HG02840 (cell line): ENCODE data around the gene FLT3LG.
"Not testable (repeated sequence)": the region's sequence is repeated elsewhere in the genome, so short reads cannot be mapped to it uniquely, and the experiment has no call there.

Experiments
- ATAC-seq: cut with Tn5 transposase; IDR thresholded peaks from one replicate; pipeline ENCODE4 v1.9.1; 2021; ENCODE audit warnings: mild to moderate bottlenecking, moderate library complexity, moderate number of reproducible peaks; ENCODE audit not compliant: unreplicated experiment, low FRiP score

The FLT3LG gene

GRCh38 chr19:49461130-49461529 is 12.9 kb upstream of the FLT3LG start:
- not testable (repeated sequence) for ATAC-seq

GRCh38 chr19:49461656-49462055 is 12.4 kb upstream of the FLT3LG start:
- ATAC-seq, result no peak

GRCh38 chr19:49462492-49462891 is 11.5 kb upstream of the FLT3LG start:
- no peak for ATAC-seq

GRCh38 chr19:49463960-49464740 is 9.9 kb upstream of the FLT3LG start:
- ATAC-seq, result no peak

GRCh38 chr19:49465371-49465770 is 8.6 kb upstream of the FLT3LG start:
- ATAC-seq, result no peak

GRCh38 chr19:49468199-49468598 is 5.8 kb upstream of the FLT3LG start:
- no peak for ATAC-seq

GRCh38 chr19:49468746-49469447 is 5.1 kb upstream of the FLT3LG start:
- peak; percentile 64 for ATAC-seq

GRCh38 chr19:49469828-49470614 is 4.0 kb upstream of the FLT3LG start:
- ATAC-seq, result peak; percentile 45

- ATAC-seq, result no peak
Measured at GRCh38 chr19:49470615-49470978, 3.4 kb upstream of the FLT3LG start.

GRCh38 chr19:49472936-49473335 is 1.1 kb upstream of the FLT3LG start:
- ATAC-seq, result no peak

- not testable (repeated sequence) for ATAC-seq
Measured at GRCh38 chr19:49473501-49473867, 531 bp upstream of the FLT3LG start.

GRCh38 chr19:49474542-49474924 is 518 bp downstream of the FLT3LG start:
- no peak for ATAC-seq

GRCh38 chr19:49475191-49475917 is 1.3 kb downstream of the FLT3LG start:
- ATAC-seq, result no peak

- no peak for ATAC-seq
Measured at GRCh38 chr19:49475995-49476880, 2.2 kb downstream of the FLT3LG start.

GRCh38 chr19:49479975-49480628 is 6.1 kb downstream of the FLT3LG start:
- no peak for ATAC-seq

- ATAC-seq, result no peak
Measured at GRCh38 chr19:49481020-49481683, 7.1 kb downstream of the FLT3LG start.

GRCh38 chr19:49486232-49486631 is 12.2 kb downstream of the FLT3LG start:
- ATAC-seq, result no peak

GRCh38 chr19:49486710-49487276 is 12.8 kb downstream of the FLT3LG start:
- no peak for ATAC-seq
